IMR-90 (cell line): Measurements from ENCODE around the gene DENND1A. TPM values are rescaled to one million over a fixed set of nuclear protein-coding genes. Genes with fewer than 3 reads are reported as not detected.

ENCODE experiments used
- MAFK ChIP-seq: IDR thresholded peaks from 2 replicates; pipeline ENCODE4 v1.6.1; 2012; ENCODE audit warnings: low read depth, low read length, improper control_type of control experiment
- MXI1 ChIP-seq: IDR thresholded peaks from 2 replicates; pipeline ENCODE4 v1.6.1; 2012; ENCODE audit warnings: low read depth, mild to moderate bottlenecking, low read length, moderate library complexity, borderline replicate concordance
- RFX5 ChIP-seq: IDR thresholded peaks from 2 replicates; pipeline ENCODE4 v1.8.0; 2012; ENCODE audit warnings: low read depth, mild to moderate bottlenecking, low read length, moderate library complexity
- polyA plus RNA-seq, 3 experiments: library from polyadenylated mRNA; depleted of rRNA; stranded (reverse); fragments of >200 nt; gene quantifications; 2 replicates each; pipeline ENCODE4 v1.2.3, GENCODE V29; 2012; ENCODE audit warnings: low replicate concordance in 1 of 3
- total RNA-seq: library from RNA; depleted of rRNA; stranded (reverse); fragments of >200 nt; gene quantifications from 2 replicates; pipeline ENCODE4 v1.2.3, GENCODE V29; 2012
- TF ChIP-seq, protein P1 (sequence below): fragments of 150-350 bp; IDR thresholded peaks from 2 replicates; pipeline ENCODE4 v1.6.1; 2017; ENCODE audit warnings: mild to moderate bottlenecking, antibody characterized with exemption, low read length, low read depth

DENND1A gene
- total and polyA plus RNA-seq, 2 of the 4 experiments (the other 2 are of a cell fraction): 21.4 to 27.6 TPM

DNA sequence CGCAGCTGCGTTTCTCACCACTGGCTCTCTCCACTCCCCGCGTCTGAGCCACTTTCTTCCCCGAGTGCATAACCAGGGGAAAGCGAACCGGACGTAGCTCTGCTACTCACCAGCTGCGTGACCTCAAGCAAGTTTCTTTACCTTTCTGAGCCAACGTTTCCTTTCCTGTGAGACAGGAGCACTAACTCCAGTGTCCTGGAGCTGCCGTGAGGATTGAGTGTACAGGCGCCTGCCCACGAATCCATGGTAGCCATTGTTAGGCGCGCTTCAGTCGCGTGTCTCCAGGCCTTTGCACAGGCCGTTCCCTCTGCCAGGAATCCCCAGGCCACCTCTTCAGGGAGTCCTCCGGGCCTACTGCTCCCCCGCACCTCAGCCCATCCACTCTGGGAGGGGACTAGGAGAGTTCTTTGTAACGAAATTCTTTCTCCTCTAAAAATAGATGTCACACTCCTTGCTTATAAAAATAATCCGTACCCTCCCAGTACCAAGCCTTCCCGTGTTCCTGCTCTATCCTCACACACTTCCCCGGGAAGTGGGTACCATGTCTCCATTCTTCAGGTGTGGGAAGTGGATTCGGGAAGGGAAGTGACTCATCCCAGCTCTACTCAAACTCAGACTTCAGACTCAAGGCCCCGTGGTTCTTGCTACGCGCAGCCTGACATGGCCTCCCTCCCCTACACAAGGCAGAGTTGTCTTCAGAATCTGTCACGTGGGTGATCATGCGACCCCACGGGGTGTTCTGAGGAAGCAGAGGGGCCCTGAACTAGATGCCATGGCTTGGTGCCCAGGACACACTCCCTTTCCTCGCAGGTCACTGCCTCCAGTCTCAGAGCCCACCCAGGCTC, 590.0 kb downstream of the DENND1A start (continued):
- TF ChIP-seq, protein P1, sequence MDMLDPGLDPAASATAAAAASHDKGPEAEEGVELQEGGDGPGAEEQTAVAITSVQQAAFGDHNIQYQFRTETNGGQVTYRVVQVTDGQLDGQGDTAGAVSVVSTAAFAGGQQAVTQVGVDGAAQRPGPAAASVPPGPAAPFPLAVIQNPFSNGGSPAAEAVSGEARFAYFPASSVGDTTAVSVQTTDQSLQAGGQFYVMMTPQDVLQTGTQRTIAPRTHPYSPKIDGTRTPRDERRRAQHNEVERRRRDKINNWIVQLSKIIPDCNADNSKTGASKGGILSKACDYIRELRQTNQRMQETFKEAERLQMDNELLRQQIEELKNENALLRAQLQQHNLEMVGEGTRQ: no peak
- TF ChIP-seq RFX5 (no peak), MXI1 (no peak), MAFK (no peak)
